Erythroblast (primary cell): Measurements from ENCODE around the gene SERAC1.

ENCODE experiments used
- DNase-seq, 2 experiments: peaks; one replicate each; lab custom pipeline; 2025; lab: John Stamatoyannopoulos, UW
- GATA1 ChIP-seq: IDR thresholded peaks from 2 replicates; pipeline ENCODE4 v1.6.1; 2011; ENCODE audit warnings: low read depth, mild to moderate bottlenecking, control low read depth, low read length, moderate library complexity
- POLR2A ChIP-seq: IDR thresholded peaks from 2 replicates; pipeline ENCODE4 v1.6.1; 2011; ENCODE audit warnings: mild to moderate bottlenecking, low read length

The SERAC1 gene

GRCh38 chr6:158086504-158087223 is 81.4 kb downstream of the SERAC1 start:
- DNase-seq = no peak
- TF ChIP-seq POLR2A = no peak
- no peak for TF ChIP-seq GATA1

- no peak for TF ChIP-seq GATA1
- no peak for TF ChIP-seq POLR2A
- DNase-seq = no peak
Observed at GRCh38 chr6:158086054-158086503, 82.0 kb downstream of the SERAC1 start.

DNA sequence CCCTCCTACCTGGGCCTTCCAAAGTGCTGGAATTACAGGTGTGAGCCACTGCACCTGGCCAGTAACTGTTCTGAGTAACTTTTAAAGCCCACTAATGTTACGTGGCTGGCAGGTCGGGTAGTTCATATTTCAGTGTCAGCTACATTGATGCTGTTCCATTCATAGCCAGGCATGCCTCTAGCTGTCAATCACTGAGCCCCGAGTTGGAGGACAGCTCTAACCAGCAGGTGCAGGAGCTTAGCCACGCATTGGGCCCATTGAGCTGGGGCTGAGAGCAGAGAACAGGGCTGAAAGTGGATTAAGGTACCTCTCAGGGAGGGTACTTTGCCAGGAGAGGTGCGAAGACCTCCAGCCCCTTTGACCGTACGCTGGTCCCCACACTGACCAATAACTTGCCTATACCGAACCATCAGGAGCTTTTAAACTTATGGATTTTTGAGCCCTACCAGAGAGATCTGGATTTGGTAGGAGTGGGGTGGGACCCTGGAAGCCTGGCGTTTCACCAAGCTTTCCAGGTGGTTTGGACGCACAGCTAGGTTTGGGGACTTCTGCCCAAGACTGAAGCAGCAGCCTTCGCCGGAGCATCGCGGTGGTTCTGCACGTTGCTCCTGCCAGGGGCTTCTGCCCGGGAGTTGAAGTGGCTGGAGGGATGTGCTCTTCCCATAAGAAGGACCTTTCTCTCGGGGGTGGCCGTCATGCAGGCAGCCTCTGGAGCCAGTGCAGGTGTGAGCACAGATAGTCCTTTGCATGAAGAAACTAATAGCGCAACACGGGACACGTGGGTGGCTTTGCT is 82.6 kb downstream of the SERAC1 start:
- no peak for DNase-seq
- no peak for TF ChIP-seq POLR2A
- TF ChIP-seq GATA1 = no peak

- TF ChIP-seq GATA1 = no peak
- TF ChIP-seq POLR2A = no peak
- DNase-seq = no peak
Observed at GRCh38 chr6:158083455-158084325, 84.4 kb downstream of the SERAC1 start.

- no peak for TF ChIP-seq GATA1
- TF ChIP-seq POLR2A = no peak
- no peak for DNase-seq
Observed at GRCh38 chr6:158081657-158081935, 86.5 kb downstream of the SERAC1 start.

DNA sequence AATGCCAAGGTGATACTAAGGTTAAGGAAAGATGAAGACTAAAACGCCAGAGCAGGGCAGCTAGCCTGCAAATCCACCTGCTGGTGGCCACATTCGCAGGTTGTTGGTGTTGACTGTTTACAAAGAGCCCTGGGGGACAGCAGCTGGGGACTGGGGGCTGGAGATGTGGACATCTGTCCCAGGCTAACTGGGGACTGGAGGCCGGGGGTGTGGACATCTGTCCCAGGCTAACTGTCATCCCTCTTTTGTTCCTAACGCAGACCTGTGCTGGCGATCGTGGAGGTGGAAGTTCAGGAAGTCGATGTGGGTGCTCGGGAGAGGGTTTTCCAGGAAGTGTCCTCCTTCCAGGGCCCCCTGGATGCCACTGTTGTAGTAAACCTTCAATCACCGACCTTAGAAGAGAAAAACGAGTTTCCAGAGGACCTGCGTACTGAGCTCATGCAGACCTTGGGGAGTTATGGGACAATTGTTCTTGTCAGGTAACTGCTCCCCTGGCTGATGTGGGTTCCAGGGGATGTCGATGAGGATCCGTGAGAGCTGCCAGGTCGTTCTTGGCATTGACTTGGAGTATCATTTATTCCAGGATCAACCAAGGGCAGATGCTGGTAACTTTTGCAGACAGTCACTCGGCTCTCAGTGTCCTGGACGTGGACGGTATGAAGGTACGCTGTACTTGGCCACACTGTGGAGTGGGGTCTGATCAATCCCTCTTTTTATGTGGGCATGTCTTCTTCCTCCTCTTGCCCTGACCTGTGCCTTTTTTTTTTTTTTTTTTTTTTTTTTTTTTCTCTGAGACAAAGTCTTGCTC is 87.0 kb downstream of the SERAC1 start:
- no peak for DNase-seq
- TF ChIP-seq GATA1 (no peak), POLR2A (no peak)

GRCh38 chr6:158078320-158078719 is 89.7 kb downstream of the SERAC1 start:
- TF ChIP-seq GATA1 (no peak), POLR2A (no peak)
- DNase-seq = no peak

- no peak for DNase-seq
- TF ChIP-seq GATA1 (no peak), POLR2A (no peak)
Observed at GRCh38 chr6:158077676-158078075, 90.4 kb downstream of the SERAC1 start.

DNA sequence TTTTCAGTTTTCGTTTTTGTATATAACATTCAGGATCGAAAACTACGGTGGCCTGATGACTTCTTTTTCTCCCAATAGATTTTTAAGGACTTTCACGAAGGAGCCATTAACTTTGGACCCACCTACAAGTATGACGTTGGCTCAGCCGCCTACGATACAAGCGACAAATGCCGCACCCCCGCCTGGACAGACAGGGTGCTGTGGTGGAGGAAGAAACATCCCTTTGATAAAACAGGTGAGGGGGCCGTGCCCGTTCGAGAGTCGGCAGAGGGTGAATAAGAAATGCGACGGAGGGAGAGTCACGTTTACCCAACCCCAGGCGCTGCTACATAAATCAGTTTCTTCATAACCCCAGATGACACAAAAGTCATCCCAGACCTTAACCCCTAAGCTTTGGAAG is 91.5 kb downstream of the SERAC1 start:
- TF ChIP-seq GATA1 = no peak
- TF ChIP-seq POLR2A = no peak
- no peak for DNase-seq

DNA sequence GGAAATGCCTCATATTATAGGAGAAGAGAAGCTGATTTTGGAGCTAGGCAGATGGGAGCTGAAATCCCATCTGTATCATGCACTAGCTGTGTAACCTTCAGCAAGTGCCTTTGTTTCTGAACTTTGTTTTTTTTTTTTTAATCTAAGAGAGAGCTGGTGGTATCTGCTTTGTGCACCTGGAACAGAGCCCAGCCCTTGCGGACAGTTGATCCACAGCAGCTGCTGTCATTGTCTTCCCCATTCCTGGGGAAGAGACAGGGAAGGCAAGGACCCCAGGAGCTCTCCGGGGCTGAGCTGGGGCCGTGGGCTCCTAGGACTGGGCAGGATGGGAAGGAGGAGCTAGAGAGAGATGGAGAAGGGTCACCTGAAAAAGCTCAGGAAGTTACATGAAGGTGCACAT is 94.3 kb downstream of the SERAC1 start:
- no peak for TF ChIP-seq POLR2A
- no peak for TF ChIP-seq GATA1
- no peak for DNase-seq

DNA sequence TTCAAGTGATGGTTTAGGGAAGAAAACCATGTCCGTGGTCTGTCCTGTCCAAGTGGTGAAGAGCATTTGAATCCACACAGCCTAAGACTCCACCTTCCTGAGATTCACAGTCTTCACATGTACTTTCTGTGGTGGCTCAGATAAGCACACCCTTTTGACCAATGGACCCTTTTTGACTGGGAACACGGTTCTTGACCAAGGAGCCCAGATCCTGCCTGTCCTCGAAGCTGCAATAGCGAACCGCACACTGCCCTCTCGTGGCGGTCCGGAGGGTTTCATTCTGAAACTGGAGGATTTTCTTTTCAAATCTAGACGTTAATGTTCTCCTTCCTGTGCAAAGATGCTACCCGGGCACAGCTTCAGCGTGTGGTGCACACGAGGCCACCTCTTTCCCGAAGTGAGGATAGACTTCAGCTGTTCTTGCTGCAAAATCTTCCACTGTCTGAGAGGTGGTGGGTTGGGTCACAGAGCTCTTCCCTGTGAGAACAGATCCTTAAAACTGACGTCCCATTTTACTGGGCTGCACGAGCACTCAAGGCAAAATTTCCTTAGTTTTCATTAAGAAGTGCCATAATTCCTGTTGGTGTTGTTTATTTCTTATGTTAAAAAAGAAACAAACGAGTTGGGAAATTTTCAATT is 95.9 kb downstream of the SERAC1 start:
- DNase-seq = peak; percentile 66 to 82
- TF ChIP-seq POLR2A = no peak
- no peak for TF ChIP-seq GATA1

DNA sequence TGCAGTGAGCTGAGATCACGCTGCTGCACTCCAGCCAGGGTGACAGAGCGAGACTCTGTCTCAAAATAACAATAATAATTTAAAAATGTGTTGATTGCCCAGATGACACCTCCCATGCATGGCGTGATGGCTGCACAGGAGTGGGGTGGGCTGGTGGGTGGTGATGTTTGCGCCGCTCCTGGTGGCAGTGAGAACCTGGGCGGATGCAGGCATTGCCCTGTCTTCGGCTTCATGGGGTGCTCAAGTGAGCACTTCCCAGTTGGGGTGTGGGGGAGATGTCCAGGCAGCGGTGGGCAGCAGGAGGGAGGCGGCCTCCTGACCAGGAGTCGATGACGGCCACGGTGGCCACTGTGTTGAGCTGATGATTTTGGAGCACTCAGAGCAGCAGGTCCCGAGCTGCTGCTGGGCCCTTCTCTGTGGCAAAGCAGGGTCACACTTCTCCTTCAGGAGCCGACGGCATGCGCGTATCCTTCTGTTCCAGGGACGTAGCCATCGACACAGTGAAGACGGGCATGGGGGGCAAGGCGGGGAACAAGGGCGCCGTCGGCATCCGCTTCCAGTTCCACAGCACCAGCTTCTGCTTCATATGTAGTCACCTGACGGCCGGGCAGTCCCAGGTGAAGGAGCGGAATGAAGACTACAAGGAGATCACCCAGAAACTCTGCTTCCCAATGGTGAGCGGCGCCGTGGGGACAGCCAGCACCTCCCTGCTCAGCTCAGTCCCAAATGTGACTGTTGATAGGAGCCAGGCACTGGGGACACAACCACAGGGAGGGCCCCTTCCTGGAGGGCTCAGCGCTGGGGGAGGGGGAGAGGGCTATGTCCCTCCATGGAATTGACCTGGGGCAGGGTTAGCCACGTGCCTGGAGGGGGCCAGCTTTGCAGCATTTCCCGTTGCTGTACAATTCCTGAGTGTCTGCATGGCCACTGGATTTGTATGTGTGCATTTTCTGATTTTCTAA is 96.7 kb downstream of the SERAC1 start:
- TF ChIP-seq POLR2A (no peak), GATA1 (no peak)
- DNase-seq = no peak
